HAP-1 (cell line): ENCODE data around the gene CDKN2A.

Source experiments
- DNase-seq, 2 experiments: peaks; one replicate each; pipeline ENCODE4 v3.0.0-alpha.2; 2016 to 2020; ENCODE audit warnings: low spot score in 2 of 2
- H3K27me3 ChIP-seq: fragments of 250-450 bp; sonication (Bioruptor Pico); 2 replicates; pipeline ENCODE4 v1.5.1; 2020; ENCODE audit warnings: low read depth, mild to moderate bottlenecking, moderate library complexity
- H3K36me3 ChIP-seq: fragments of 250-450 bp; sonication (Bioruptor Pico); replicated peaks from 2 replicates; pipeline ENCODE4 v1.5.1; 2020; ENCODE audit warnings: mild to moderate bottlenecking
- H3K4me1 ChIP-seq: fragments of 250-450 bp; sonication (Bioruptor Pico); 2 replicates; pipeline ENCODE4 v1.5.1; 2020; ENCODE audit warnings: mild to moderate bottlenecking
- H3K4me3 ChIP-seq: fragments of 250-450 bp; sonication (Bioruptor Pico); 2 replicates; pipeline ENCODE4 v1.5.1; 2020; ENCODE audit warnings: mild to moderate bottlenecking, moderate library complexity
- H3K9me3 ChIP-seq: fragments of 250-450 bp; sonication (Bioruptor Pico); 2 replicates; pipeline ENCODE4 v1.5.1; 2020; ENCODE audit warnings: mild to moderate bottlenecking, moderate library complexity
- in situ Hi-C: fragments of 300-500 bp; cut with MboI; formaldehyde crosslinking; loops from 3 replicates; pipeline ENCODE4 v1.14.3; 2020; ENCODE audit warnings: low sequenced_read_pairs, inconsistent platforms, mixed read lengths

CDKN2A gene

GRCh38 chr9:21997480-21997879 is 3.3 kb upstream of the CDKN2A start:
- no peaks in the 10 kb centered on the region for H3K27me3 ChIP-seq
- no peaks in the 10 kb centered on the region for H3K9me3 ChIP-seq
- no peak overlapping the region for H3K4me3 ChIP-seq
- peaks cover 16% of the 10 kb centered on the region for H3K4me1 ChIP-seq
- in situ Hi-C loops, result loop anchor here (10.0 to 25.0 kb wide), 2 partner anchors 183 to 440 kb away; partner anchors contain the start of gene DMRTA1
- H3K36me3 ChIP-seq, result no peaks in the 10 kb centered on the region
- no peak for DNase-seq

GRCh38 chr9:21996858-21997257 is 2.7 kb upstream of the CDKN2A start:
- peak; percentile 41 to 58 for DNase-seq
- Histone ChIP-seq H3K4me1 (peaks cover 16% of the 10 kb centered on the region), H3K36me3 (no peaks in the 10 kb centered on the region), H3K4me3 (peak overlapping the region; percentile 82), H3K27me3 (no peaks in the 10 kb centered on the region), H3K9me3 (no peaks in the 10 kb centered on the region)
- in situ Hi-C loops, result loop anchor here (10.0 to 25.0 kb wide), 2 partner anchors 182 to 440 kb away; partner anchors contain the start of gene DMRTA1

GRCh38 chr9:21996438-21996837 is 2.2 kb upstream of the CDKN2A start:
- Histone ChIP-seq H3K27me3 (no peaks in the 10 kb centered on the region), H3K9me3 (no peaks in the 10 kb centered on the region), H3K36me3 (no peaks in the 10 kb centered on the region), H3K4me3 (peak overlapping the region; percentile 82), H3K4me1 (peaks cover 16% of the 10 kb centered on the region)
- peak; percentile 59 to 82 for DNase-seq
- in situ Hi-C loops, result loop anchor here (10.0 to 25.0 kb wide), 2 partner anchors 182 to 441 kb away; partner anchors contain the start of gene DMRTA1

- peaks cover 18% of the 10 kb centered on the region for H3K4me1 ChIP-seq
- in situ Hi-C loops, result loop anchor here (10.0 to 25.0 kb wide), 2 partner anchors 181 to 441 kb away; partner anchors contain the start of gene DMRTA1
- peak in 1 of 2 experiments; percentile 56 for DNase-seq
- H3K9me3 ChIP-seq, result no peaks in the 10 kb centered on the region
- H3K36me3 ChIP-seq, result no peaks in the 10 kb centered on the region
- H3K4me3 ChIP-seq, result peak overlapping the region; percentile 82
- H3K27me3 ChIP-seq, result no peaks in the 10 kb centered on the region
Measured at GRCh38 chr9:21995666-21996398, 1.6 kb upstream of the CDKN2A start.

- Histone ChIP-seq H3K27me3 (no peaks in the 10 kb centered on the region), H3K4me1 (peaks cover 22% of the 10 kb centered on the region), H3K36me3 (no peaks in the 10 kb centered on the region), H3K4me3 (peak overlapping the region; percentile 82), H3K9me3 (no peaks in the 10 kb centered on the region)
- peak; percentile 75 to 87 for DNase-seq
- in situ Hi-C loops, result loop anchor here (10.0 to 25.0 kb wide), 2 partner anchors 180 to 442 kb away; partner anchors contain the start of gene DMRTA1
Measured at GRCh38 chr9:21995006-21995665, 944 bp upstream of the CDKN2A start.

GRCh38 chr9:21994556-21995005 is 389 bp upstream of the CDKN2A start, which contains the start of gene CDKN2B-AS1:
TSS of gene CDKN2B-AS1 (plus strand) at chr9:21994791.
- H3K27me3 ChIP-seq, result no peaks in the 10 kb centered on the region

GRCh38 chr9:21993007-21993406 is 1.2 kb downstream of the CDKN2A start:
- no peak for DNase-seq
- Histone ChIP-seq H3K27me3 (no peaks in the 10 kb centered on the region), H3K36me3 (0 out of 2 replicates have a peak, but pooled peaks cover 4% of the 10 kb centered on the region), H3K9me3 (no peaks in the 10 kb centered on the region), H3K4me1 (peaks cover 32% of the 10 kb centered on the region), H3K4me3 (peak overlapping the region; percentile 82)
- in situ Hi-C loops, result loop anchor here (10.0 to 25.0 kb wide), 2 partner anchors 178 to 444 kb away; partner anchors contain the start of gene DMRTA1

More at GRCh38 chr9:21994556-21995005, 389 bp upstream of the CDKN2A start, which contains the start of gene CDKN2B-AS1:
- peak; percentile 86 to 92 for DNase-seq
- no peaks in the 10 kb centered on the region for H3K9me3 ChIP-seq
- H3K36me3 ChIP-seq, result no peaks in the 10 kb centered on the region
- H3K4me1 ChIP-seq, result peaks cover 22% of the 10 kb centered on the region
- in situ Hi-C loops, result loop anchor here (10.0 to 25.0 kb wide), 2 partner anchors 180 to 443 kb away; partner anchors contain the start of gene DMRTA1
- H3K4me3 ChIP-seq, result peak within 1 kb of the TSS; percentile 82

- in situ Hi-C loops, result loop anchor here (10.0 to 25.0 kb wide), 2 partner anchors 177 to 446 kb away; partner anchors contain the start of gene DMRTA1
- no peaks in the 10 kb centered on the region for H3K27me3 ChIP-seq
- peak overlapping the region; percentile 82 for H3K4me3 ChIP-seq
- DNase-seq, result peak in 1 of 2 experiments; percentile 29
- no peaks in the 10 kb centered on the region for H3K9me3 ChIP-seq
- H3K36me3 ChIP-seq, result 0 out of 2 replicates have a peak, but pooled peaks cover 4% of the 10 kb centered on the region
- peaks cover 32% of the 10 kb centered on the region for H3K4me1 ChIP-seq
Measured at GRCh38 chr9:21991072-21991959, 2.9 kb downstream of the CDKN2A start.

- Histone ChIP-seq H3K27me3 (no peaks in the 10 kb centered on the region), H3K4me1 (peaks cover 45% of the 10 kb centered on the region), H3K4me3 (no peak overlapping the region), H3K36me3 (0 out of 2 replicates have a peak, but pooled peaks cover 4% of the 10 kb centered on the region), H3K9me3 (no peaks in the 10 kb centered on the region)
- DNase-seq, result no peak
- in situ Hi-C loops, result loop anchor here (10.0 to 25.0 kb wide), 2 partner anchors 175 to 448 kb away; partner anchors contain the start of gene DMRTA1
Measured at GRCh38 chr9:21989440-21990189, 4.6 kb downstream of the CDKN2A start.

- Histone ChIP-seq H3K36me3 (0 out of 2 replicates have a peak, but pooled peaks cover 4% of the 10 kb centered on the region), H3K4me3 (no peak overlapping the region; the same call in 1 of the 2 replicates)
- in situ Hi-C loops, result loop anchor here (25.0 kb wide), 1 partner anchor 449 kb away; the partner anchor contains the start of gene DMRTA1
Measured at GRCh38 chr9:21988056-21988990, 5.9 kb downstream of the CDKN2A start.

GRCh38 chr9:21985964-21986667 is 8.1 kb downstream of the CDKN2A start:
- Histone ChIP-seq H3K27me3 (no peaks in the 10 kb centered on the region), H3K9me3 (no peaks in the 10 kb centered on the region), H3K4me3 (no peak overlapping the region), H3K4me1 (peaks cover 45% of the 10 kb centered on the region), H3K36me3 (0 out of 2 replicates have a peak, but pooled peaks cover 4% of the 10 kb centered on the region)
- in situ Hi-C loops, result loop anchor here (25.0 kb wide), 1 partner anchor 451 kb away; the partner anchor contains the start of gene DMRTA1
- no peak for DNase-seq

More at GRCh38 chr9:21988056-21988990, 5.9 kb downstream of the CDKN2A start:
- DNase-seq, result peak in 1 of 2 experiments; percentile 38
- Histone ChIP-seq H3K9me3 (no peaks in the 10 kb centered on the region), H3K27me3 (no peaks in the 10 kb centered on the region), H3K4me1 (peaks cover 45% of the 10 kb centered on the region)
